Measurements from ENCODE around the gene ALDH8A1.

DNA sequence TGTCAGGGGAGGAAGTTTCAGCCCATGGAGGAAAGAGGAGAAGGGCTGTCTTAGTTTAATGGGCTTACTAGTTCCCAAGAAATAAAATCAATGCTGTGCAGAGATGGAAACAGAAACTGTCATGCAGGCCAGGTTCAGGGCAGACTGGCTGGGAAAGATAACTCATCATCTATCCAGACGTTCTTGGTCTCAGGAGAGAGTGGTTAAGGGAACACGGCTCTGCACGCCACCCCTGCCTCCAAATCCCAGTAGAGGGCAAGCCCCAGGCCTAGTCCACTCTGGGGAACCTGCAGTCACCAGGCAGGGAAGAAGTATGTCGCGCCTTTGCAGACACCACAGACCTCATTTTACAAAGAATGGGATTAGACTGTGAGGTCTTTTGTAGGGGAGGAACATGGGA lies 12.5 kb downstream of the ALDH8A1 start:
- TF ChIP-seq, protein P1, sequence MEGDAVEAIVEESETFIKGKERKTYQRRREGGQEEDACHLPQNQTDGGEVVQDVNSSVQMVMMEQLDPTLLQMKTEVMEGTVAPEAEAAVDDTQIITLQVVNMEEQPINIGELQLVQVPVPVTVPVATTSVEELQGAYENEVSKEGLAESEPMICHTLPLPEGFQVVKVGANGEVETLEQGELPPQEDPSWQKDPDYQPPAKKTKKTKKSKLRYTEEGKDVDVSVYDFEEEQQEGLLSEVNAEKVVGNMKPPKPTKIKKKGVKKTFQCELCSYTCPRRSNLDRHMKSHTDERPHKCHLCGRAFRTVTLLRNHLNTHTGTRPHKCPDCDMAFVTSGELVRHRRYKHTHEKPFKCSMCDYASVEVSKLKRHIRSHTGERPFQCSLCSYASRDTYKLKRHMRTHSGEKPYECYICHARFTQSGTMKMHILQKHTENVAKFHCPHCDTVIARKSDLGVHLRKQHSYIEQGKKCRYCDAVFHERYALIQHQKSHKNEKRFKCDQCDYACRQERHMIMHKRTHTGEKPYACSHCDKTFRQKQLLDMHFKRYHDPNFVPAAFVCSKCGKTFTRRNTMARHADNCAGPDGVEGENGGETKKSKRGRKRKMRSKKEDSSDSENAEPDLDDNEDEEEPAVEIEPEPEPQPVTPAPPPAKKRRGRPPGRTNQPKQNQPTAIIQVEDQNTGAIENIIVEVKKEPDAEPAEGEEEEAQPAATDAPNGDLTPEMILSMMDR (IDR thresholded peaks at IDR 0.05) = no peak
- no peak for TF ChIP-seq POLR2A (IDR thresholded peaks at IDR 0.05)
